HG03060 (cell line): ENCODE results near the gene EPB41L1.

Source experiments
- ATAC-seq: cut with Tn5 transposase; IDR thresholded peaks from one replicate; pipeline ENCODE4 v1.9.1; 2021; ENCODE audit warnings: low read depth, moderate number of reproducible peaks; ENCODE audit not compliant: unreplicated experiment

The EPB41L1 gene

DNA sequence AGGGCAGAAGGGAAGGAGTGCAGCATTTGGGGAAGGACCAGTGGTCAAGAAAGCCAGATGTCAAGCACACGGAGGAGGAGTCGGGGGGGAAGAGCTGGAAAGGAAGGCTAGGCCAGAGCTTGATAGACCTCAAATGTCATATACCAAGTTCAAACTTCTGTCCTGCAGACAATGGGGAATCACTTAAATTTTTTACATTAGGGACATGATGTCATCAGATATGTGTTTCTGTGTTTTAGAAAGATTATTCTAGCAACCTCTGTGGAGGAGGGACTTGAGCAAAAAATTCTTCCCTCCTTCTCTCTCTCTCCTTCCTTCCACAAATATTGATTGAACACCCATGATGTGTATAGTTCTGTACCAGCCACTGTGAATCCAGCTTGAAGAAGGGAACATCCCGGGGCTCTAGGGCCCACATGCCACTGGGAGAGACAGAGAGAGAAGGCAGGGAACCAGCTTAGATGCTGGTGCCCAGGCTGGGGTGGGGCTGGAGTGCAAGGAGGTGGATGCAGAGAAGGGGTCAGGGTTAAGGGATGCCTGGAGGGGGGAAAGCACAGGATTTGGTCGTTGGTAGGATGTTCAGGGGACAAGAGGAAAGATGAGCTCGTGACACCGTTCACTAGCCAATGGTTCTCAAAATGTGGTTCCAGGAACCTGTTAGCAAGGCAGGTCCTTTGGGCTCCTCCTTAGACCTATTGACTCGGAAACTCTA lies 61.9 kb downstream of the EPB41L1 start:
- no peak for ATAC-seq

DNA sequence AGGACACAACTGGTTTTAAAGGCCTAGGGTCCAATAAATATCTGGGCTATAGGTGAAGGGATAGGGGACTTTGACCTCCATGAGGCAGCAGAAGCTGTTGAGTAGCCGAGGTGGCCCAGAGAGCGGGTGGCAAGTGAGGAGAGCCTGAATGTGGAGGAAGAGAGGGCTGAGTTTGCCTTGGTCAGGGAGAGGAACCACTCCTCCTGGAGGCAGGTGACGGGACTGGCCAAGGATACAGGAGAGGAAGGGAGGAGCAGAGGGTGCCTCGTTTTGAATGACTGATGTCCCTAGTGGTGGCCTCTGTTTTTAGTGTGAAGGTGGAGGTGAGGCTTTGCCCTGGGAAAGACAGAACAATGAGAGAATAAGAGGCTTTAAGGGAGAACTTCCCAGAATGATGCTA lies 62.7 kb downstream of the EPB41L1 start:
- no peak for ATAC-seq

GRCh38 chr20:36218380-36219064 lies 64.0 kb downstream of the EPB41L1 start:
- ATAC-seq, result no peak

GRCh38 chr20:36219671-36220220 lies 65.2 kb downstream of the EPB41L1 start:
- ATAC-seq, result no peak

DNA sequence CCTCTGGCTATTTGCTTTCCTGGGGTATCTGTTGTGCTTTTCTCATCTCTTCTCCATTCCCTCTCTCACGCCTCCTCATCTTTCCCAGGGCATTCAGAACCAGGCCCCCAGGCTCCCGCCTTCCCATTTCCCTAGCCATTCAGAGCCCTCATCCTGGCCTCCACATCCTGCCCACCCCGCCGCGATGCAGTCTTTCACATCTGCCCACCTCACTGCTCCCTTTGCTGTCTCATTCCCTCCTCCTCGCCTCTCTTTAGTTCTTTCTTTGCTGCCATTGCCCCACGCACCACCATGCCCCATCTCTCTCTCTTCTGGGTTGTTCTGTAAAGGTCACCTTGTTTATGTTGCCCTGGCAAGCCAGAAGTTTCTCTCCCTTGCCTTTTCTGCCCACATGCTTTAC lies 71.1 kb downstream of the EPB41L1 start:
- no peak for ATAC-seq

DNA sequence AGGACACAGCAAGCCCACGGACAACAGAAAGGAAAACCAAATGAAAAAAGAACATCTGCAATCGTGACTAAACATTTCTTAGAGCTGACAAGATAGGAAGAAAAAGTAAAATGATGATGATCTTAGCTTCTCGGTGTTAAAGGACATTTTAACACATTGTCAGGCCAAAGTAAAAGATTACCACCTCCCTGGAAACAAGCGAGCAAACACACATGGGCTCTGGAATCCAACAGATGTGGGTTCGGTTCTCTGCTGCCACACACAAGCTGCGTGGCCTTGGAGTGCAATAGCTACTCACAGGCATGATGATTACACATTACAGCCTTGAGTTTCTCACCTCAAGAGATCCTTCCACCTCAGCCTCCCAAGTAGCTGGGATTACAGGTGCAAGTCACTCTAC lies 74.2 kb downstream of the EPB41L1 start:
- no peak for ATAC-seq

DNA sequence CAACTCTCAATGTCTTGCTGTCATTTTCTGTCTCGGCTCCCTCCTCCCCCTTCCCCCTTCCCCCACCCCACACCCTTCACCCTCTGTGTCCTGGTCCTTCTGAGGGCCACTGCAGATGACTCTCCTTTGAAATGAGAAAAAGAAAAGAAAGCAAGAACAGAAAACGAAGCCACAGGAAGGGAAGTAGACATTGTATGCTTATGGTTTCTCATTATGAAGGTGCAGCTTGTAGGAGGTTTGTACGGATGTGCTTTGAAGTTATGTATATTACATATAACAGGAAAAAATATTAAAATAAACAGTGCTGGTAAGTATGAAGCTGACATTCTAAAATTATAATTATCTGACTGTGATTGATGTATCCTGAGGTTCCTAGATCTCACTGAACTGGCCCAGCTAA lies 75.5 kb downstream of the EPB41L1 start:
- ATAC-seq, result no peak

DNA sequence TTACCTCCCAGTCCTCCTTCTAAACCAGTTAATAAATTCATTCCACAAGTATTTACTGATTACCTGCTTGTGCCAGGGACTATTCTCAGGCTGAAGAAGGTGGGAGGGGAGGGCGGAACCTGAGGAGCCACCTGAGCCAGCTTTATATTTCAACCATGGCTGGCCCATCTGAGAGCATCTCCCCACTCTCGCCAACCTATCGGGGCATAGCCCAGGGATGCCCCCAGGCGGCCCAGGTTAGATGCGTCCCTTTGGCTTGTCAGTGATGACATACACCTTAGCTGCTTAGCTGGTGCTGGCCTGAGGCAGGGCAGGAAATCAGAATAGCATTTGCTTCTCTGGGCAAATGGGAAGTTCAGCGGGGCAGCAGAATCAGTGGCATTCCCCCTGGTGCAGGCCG lies 76.8 kb downstream of the EPB41L1 start:
- no peak for ATAC-seq

DNA sequence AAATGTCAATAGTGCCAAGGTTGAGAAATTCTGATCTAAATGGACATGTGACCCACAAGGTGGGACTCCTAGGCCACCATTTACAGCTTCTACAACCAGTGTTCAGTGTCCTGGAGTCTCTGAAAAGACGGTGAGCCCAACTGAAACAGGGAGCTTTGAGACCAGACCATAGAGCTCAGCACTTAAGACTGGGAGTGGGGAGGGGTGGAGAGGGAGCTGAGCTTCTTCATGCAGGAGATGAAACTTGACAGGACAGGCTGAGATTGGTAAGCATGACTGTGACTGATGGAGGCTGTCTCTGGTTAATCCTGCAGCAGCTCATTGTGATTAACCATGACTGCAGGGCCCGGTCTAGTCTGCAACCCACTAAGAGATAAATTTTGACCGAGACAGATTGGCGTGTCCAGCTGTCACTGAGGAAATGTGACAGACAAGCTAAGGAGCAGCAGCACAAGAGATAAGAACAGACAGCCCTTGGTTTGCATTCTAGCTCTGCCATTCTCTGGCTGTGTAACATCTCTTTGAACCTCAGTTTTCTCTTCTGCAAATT lies 80.3 kb downstream of the EPB41L1 start:
- ATAC-seq, result no peak

DNA sequence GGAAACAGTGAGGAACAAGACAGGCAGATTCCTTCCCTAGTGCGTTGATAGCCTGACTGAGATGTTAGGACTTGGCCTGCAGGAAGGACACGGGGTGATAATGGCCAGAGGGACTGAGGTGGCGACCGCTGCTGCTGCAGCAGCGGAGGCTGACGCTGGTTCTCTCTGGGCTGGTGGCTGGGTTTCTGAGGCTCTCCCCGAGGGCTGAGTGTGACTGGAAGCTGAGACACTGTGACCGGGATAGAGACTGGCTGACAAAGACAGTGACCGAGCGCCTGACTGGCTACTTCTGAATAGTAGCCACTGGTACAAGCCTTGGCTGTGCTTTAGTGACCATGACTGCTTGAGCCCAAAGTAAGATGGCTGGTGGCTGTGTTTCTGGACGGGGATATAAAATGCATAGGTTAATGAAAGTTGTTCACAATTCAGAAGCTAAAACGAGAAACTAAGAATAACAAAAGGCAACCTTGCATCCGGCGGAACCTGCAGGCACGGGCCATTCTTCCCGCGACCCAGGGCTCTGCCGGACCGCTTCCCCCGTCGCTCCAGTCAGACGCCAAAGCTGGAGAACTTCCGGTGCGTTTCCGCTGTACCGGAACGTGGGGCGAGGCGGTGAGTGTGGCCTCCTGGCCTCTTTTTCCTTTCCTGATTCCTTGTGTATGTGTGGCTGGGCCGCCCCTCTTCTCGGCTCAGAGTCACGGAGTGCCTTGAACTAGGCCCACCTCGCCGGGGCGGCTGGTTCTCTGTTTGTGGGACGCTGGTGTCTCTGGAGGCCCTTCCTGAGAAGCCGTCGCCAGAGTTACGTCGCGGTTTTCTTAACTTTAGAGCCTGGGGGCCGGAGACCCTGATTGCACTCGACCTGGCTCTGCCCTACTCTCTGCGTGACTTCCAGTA lies 81.6 kb downstream of the EPB41L1 start, which contains the start of gene AAR2:
TSS of gene AAR2 (plus strand) at position 587 of the 894 bp plus-strand sequence. CDS start 3,391 bp downstream, outside the sequence.
- ATAC-seq, result no peak

DNA sequence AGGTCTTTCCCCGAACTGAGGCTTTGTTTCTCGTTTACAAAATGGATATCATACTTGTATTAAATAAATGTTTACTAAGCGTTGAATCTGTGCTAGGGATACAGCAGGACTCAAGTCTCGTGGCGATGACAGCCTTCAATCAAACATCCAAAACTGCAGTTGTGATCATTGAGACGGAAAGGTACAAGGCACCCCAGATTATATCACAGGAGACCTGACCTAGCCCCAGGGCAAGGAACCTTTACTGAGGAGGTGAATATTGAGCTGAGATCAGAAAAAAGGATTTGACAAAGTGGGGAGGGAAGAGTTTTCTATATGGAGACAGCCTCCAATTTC lies 82.2 kb downstream of the EPB41L1 start:
- no peak for ATAC-seq

GRCh38 chr20:36237477-36237876 lies 82.9 kb downstream of the EPB41L1 start:
- ATAC-seq, result no peak

DNA sequence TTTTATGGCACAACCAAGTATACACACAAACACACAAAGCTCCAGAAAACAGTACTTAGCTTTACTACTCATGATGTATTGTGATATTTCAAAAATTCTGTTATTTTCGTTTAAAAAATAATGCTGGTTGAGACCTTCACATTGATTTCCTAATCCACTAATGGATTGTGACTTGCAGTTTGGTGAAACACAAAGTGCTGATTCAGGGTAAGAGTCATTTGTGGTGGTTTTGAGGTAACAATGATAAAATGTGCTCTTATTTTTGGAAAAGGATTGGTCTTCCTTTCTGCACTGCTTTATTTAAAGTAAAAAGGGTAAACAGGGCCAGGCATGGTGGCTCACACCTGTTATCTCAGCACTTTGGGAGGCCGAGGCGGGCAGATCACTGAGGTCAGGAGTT lies 83.6 kb downstream of the EPB41L1 start:
- ATAC-seq, result no peak

DNA sequence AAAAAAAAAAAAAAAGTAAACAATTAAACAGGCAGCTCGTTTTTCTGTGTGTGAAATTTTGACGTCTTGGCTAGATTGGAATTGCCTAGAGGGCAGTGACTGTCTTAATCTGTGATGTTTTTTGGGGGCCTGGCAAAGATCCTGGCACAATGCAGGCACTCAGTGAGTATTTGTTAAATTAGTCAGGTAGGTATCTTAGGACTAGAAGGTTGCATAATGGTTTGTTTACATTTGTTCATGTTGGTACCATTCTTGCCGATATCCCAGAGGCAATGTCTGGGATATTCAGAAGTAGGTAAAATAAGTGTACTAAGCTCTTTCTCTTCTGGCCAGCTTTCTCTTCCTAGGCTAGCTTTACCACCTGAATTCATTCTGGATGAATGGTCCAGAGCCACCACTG lies 84.2 kb downstream of the EPB41L1 start:
- ATAC-seq, result no peak

DNA sequence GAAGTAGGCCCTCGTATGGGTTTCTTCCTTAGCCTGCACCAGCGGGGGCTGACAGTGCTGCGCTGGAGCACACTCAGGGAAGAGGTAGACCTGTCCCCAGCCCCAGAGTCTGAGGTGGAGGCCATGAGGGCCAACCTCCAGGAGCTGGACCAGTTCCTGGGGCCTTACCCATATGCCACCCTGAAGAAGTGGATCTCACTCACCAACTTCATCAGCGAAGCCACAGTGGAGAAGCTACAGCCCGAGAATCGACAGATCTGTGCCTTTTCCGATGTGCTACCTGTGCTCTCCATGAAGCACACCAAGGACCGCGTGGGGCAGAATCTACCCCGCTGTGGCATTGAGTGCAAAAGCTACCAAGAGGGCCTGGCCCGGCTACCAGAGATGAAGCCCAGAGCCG lies 85.5 kb downstream of the EPB41L1 start:
- no peak for ATAC-seq

DNA sequence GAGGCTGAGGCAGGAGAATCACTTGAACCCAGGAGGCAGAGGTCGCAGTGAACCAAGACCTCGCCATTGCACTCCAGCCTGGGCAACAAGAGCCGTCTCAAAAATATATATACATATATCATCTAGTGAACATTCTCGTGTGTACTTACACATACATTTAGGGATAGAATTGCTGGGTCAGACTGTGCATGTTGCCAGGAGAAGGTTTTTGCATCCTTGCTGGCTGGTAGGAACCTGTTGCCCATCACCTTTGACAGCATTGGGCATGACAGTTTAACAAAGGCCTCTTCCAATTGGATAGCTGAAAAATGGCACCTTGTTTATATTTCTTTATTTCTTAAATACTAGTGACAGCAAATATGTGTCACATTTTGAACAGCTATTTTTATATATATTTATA lies 87.1 kb downstream of the EPB41L1 start:
- no peak for ATAC-seq

- no peak for ATAC-seq
Observed at GRCh38 chr20:36243726-36244125, 89.2 kb downstream of the EPB41L1 start.

DNA sequence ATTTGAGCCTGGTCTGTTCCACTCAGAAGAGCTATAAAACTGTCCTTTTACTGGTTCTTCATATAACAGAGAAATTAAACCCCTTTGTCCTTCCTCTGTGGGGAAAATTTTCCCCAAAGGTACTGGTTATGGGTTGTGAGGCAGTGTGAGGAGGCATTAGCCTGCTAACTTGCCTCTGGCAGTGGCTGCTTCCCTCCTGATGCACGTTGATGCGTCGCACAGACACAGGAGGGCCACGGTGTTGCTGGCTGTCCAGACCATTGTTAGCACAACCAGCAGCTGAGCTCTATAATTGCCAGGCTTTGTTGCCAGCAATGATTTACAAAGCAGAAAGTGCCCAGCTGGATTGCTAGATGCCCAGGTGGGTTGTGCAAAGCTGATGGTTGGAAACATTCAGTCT lies 91.9 kb downstream of the EPB41L1 start:
- ATAC-seq, result no peak

- ATAC-seq, result no peak
Observed at GRCh38 chr20:36248836-36249235, 94.3 kb downstream of the EPB41L1 start.

- no peak for ATAC-seq
Observed at GRCh38 chr20:36249450-36249849, 94.9 kb downstream of the EPB41L1 start.

GRCh38 chr20:36251426-36251825 lies 96.9 kb downstream of the EPB41L1 start:
- no peak for ATAC-seq
